GM19035 (cell line): ENCODE results near the gene CRIP3.

ENCODE experiments used
- ATAC-seq: cut with Tn5 transposase; IDR thresholded peaks from one replicate; pipeline ENCODE4 v1.9.1; 2021; ENCODE audit not compliant: unreplicated experiment

CRIP3 gene

DNA sequence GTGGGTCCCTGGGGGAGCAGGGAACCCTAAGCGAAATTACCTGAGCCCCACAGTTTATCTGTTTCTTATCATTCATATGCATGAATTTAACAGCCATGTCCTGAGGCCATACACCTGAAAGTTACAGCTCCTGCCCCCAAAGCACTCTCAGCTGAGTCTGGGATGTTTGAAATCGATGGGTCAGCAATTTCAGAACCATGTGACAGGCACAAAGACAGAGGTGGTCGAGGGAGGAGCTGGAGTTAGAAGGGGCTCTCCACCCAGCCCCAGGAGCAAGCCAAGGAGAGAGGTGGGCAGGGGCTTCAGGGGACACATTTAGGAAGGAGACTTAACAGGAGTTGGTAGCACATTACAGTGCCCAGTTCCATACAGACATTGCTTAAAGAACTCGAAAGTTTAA is 50.4 kb downstream of the CRIP3 start:
- no peak for ATAC-seq

GRCh38 chr6:43257367-43258145 is 51.1 kb downstream of the CRIP3 start:
- ATAC-seq, result no peak

DNA sequence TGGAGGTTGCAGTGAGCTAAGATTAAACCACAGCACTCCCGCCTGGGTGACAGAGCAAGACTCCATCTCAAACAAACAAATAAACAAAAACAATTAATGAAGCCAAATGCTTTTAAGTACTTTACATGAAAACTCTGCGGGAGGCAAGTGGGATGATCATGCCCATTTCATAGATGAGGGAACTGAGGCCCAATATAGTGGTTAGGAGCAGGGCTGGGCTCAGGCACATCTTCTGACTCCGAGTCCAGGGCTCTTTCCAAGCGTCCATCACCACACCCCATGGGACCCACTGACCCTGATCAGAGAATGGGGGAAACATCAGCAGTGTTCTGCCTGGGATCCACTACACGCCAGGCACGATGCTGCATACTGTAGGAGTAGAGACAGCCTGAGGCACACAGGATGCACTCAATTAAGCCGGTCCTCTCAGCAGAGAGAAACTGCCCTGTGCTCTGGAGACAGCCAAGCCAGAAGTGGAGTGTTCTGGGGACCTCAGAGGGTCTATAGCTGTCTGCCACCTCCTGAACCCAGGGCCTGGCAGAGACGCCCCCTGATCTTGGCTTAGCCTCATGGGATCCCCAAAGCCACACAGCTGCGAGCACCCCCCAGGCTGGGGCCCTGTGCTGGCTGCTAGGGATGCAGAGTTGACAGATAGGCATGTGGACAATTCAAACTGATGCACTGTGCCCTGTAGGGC is 51.8 kb downstream of the CRIP3 start:
- ATAC-seq, result no peak
